ENCODE data around the gene TMEM209.

- TF ChIP-seq EZH2phosphoT487 (IDR thresholded peaks at IDR 0.05; ENCODE audit: borderline replicate concordance, low read length) (no peak), CTCF (IDR thresholded peaks at IDR 0.05; ENCODE audit: low read depth, low read length, poor library complexity, severe bottlenecking) (no peak)
Measured at GRCh38 chr7:130154131-130154500, 51.1 kb downstream of the TMEM209 start.
